ENCODE results near the gene LLGL1. TPM values are rescaled to one million over a fixed set of nuclear protein-coding genes. Genes with fewer than 3 reads are reported as not detected.

LLGL1 gene
- total and polyA plus RNA-seq, 10 of the 15 experiments (the other 5 are each of a cell fraction or from before 2014, with no cell fraction given), result 0.02 to 9.2 (median 2.5) TPM

DNA sequence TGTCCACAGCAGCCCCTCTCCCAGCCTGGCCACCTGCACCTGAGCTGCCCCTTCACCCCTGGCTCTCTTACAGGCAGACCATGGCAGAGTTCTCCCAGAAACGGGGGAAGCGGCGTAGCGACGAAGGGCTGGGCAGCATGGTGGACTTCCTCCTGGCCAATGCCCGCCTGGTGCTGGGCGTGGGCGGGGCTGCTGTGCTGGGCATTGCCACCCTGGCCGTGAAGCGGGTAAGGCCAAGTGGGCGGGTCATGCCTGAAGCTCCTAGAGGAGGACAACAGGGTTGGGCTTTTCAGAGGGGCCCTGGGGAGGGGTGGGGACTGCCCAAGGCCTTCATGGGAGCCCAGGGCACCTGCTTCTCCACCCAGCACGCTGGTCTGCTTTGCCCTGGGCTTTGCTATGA is 37.2 kb downstream of the LLGL1 start (continued):
- TF ChIP-seq, protein P1, sequence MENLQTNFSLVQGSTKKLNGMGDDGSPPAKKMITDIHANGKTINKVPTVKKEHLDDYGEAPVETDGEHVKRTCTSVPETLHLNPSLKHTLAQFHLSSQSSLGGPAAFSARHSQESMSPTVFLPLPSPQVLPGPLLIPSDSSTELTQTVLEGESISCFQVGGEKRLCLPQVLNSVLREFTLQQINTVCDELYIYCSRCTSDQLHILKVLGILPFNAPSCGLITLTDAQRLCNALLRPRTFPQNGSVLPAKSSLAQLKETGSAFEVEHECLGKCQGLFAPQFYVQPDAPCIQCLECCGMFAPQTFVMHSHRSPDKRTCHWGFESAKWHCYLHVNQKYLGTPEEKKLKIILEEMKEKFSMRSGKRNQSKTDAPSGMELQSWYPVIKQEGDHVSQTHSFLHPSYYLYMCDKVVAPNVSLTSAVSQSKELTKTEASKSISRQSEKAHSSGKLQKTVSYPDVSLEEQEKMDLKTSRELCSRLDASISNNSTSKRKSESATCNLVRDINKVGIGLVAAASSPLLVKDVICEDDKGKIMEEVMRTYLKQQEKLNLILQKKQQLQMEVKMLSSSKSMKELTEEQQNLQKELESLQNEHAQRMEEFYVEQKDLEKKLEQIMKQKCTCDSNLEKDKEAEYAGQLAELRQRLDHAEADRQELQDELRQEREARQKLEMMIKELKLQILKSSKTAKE (IDR thresholded peaks at IDR 0.05; ENCODE audit: low read depth, poor library complexity, severe bottlenecking), result no peak
- TF ChIP-seq RFX5 (IDR thresholded peaks at IDR 0.05; ENCODE audit: low read depth, low read length) (no peak), IKZF1 (conservative IDR thresholded peaks at IDR 0.05) (no peak), RCOR1 (conservative IDR thresholded peaks at IDR 0.05; ENCODE audit: low read depth, low read length) (no peak), GABPA (IDR thresholded peaks at IDR 0.05; ENCODE audit: low read depth) (no peak), LARP7 (IDR thresholded peaks at IDR 0.05) (no peak)
- TF ChIP-seq, protein P2, sequence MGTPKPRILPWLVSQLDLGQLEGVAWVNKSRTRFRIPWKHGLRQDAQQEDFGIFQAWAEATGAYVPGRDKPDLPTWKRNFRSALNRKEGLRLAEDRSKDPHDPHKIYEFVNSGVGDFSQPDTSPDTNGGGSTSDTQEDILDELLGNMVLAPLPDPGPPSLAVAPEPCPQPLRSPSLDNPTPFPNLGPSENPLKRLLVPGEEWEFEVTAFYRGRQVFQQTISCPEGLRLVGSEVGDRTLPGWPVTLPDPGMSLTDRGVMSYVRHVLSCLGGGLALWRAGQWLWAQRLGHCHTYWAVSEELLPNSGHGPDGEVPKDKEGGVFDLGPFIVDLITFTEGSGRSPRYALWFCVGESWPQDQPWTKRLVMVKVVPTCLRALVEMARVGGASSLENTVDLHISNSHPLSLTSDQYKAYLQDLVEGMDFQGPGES (IDR thresholded peaks at IDR 0.05), result no peak
- TF ChIP-seq, protein P3, sequence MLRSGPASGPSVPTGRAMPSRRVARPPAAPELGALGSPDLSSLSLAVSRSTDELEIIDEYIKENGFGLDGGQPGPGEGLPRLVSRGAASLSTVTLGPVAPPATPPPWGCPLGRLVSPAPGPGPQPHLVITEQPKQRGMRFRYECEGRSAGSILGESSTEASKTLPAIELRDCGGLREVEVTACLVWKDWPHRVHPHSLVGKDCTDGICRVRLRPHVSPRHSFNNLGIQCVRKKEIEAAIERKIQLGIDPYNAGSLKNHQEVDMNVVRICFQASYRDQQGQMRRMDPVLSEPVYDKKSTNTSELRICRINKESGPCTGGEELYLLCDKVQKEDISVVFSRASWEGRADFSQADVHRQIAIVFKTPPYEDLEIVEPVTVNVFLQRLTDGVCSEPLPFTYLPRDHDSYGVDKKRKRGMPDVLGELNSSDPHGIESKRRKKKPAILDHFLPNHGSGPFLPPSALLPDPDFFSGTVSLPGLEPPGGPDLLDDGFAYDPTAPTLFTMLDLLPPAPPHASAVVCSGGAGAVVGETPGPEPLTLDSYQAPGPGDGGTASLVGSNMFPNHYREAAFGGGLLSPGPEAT (IDR thresholded peaks at IDR 0.05; ENCODE audit: low read depth), result no peak
- TF ChIP-seq, protein P4, sequence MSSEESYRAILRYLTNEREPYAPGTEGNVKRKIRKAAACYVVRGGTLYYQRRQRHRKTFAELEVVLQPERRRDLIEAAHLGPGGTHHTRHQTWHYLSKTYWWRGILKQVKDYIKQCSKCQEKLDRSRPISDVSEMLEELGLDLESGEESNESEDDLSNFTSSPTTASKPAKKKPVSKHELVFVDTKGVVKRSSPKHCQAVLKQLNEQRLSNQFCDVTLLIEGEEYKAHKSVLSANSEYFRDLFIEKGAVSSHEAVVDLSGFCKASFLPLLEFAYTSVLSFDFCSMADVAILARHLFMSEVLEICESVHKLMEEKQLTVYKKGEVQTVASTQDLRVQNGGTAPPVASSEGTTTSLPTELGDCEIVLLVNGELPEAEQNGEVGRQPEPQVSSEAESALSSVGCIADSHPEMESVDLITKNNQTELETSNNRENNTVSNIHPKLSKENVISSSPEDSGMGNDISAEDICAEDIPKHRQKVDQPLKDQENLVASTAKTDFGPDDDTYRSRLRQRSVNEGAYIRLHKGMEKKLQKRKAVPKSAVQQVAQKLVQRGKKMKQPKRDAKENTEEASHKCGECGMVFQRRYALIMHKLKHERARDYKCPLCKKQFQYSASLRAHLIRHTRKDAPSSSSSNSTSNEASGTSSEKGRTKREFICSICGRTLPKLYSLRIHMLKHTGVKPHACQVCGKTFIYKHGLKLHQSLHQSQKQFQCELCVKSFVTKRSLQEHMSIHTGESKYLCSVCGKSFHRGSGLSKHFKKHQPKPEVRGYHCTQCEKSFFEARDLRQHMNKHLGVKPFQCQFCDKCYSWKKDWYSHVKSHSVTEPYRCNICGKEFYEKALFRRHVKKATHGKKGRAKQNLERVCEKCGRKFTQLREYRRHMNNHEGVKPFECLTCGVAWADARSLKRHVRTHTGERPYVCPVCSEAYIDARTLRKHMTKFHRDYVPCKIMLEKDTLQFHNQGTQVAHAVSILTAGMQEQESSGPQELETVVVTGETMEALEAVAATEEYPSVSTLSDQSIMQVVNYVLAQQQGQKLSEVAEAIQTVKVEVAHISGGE (CRISPR knock-in tag; IDR thresholded peaks at IDR 0.05), result no peak

Measured in GM12878 (cell line).